22Rv1 (cell line): Measurements from ENCODE around the gene MAP4K3.

ENCODE experiments used
- H3K27ac ChIP-seq: fragments of 450-650 bp; 2 replicates; pipeline ENCODE4 v1.5.1; 2017
- CTCF ChIP-seq: fragments of 450-650 bp; IDR thresholded peaks from 2 replicates; pipeline ENCODE4 v1.5.1; 2017; ENCODE audit warnings: mild to moderate bottlenecking
- ZFX ChIP-seq: fragments of 450-650 bp; IDR thresholded peaks from 2 replicates; pipeline ENCODE4 v1.6.1; 2017; ENCODE audit warnings: antibody characterized with exemption, borderline replicate concordance

MAP4K3 gene

DNA sequence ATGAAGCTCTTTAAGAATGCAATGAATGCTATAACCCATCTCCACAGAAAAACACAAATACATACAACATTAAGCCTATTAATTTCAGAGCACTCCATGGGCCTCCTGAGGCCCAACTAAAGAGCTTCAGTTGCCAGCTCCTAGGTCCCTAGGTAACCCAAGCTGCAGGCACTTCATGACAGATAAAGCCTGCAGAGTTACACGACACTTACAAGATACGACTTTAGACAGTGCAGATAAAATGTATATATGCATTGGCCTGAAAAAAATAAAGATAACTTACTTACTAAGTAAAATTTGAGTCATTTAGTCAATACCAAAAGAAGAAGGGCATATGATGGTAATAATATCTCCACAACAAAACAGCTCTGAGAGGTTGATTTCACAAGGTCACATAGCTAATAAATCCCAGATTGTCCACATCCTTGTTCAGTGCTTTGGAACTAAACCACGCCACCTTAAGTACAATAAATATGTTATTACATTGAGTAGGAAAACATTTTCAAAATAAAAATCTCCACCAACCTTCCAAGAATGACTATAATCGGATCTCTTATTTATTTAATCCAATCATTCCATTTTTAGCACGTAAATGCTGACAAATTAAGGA, 3.4 kb downstream of the MAP4K3 start:
- no peak for TF ChIP-seq CTCF
- no peak for TF ChIP-seq ZFX
- no peak overlapping the region for H3K27ac ChIP-seq

DNA sequence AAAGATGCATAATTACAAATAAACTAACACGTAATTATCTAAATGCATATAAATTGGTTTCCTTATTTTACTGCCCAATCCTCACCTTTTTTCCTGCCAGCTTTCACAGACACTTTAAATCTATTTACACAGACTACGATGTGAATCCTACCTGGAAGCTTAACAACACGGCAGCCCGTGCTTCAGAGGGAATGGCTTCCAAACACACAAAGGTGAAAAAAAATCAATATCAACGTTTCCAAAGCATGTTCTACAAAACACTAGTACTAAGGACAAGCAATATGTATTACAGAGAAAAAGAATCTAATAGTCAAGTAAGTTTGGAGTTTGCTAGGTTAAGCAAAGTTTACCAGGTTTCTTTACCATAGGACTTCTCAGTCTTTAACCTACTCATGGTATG, 4.4 kb downstream of the MAP4K3 start:
- no peak overlapping the region for H3K27ac ChIP-seq
- no peak for TF ChIP-seq CTCF
- TF ChIP-seq ZFX, result no peak

GRCh38 chr2:39431592-39432316, 5.3 kb downstream of the MAP4K3 start:
- TF ChIP-seq ZFX (no peak), CTCF (no peak)
- H3K27ac ChIP-seq, result no peak overlapping the region

GRCh38 chr2:39429746-39430145, 7.3 kb downstream of the MAP4K3 start:
- no peak overlapping the region for H3K27ac ChIP-seq
- no peak for TF ChIP-seq CTCF

DNA sequence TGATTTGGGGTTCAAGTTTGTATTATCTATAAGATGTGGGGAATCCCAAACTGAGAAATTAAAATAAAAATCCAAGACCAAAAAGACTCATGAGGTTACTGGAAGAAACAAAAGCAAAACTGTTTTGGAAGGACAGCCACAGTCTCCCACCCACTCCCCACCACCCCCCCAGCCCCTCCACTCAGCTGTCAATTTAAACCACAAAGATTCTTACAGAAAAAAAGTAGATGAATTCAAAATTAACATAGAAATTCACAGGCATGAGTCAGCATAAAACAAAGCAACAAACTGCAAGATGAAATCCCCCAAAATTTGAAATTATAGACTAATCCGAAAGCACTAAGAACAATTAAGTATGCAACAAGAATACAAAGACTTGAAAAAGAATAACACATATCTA, 12.1 kb downstream of the MAP4K3 start:
- no peak overlapping the region for H3K27ac ChIP-seq
- TF ChIP-seq CTCF, result no peak
- TF ChIP-seq ZFX, result no peak

GRCh38 chr2:39422700-39423099, 14.4 kb downstream of the MAP4K3 start:
- H3K27ac ChIP-seq, result no peak overlapping the region
- TF ChIP-seq CTCF, result no peak
- no peak for TF ChIP-seq ZFX

- TF ChIP-seq CTCF (no peak), ZFX (no peak)
- no peak overlapping the region for H3K27ac ChIP-seq
Measured at GRCh38 chr2:39421354-39421753, 15.7 kb downstream of the MAP4K3 start.
